ENCODE results near the gene SSH3. TPM values are rescaled to one million over a fixed set of nuclear protein-coding genes. Genes with fewer than 3 reads are reported as not detected.

The SSH3 gene
- total and polyA plus RNA-seq, 10 donors = 4.3 to 31.8 (median 19.7) TPM

DNA sequence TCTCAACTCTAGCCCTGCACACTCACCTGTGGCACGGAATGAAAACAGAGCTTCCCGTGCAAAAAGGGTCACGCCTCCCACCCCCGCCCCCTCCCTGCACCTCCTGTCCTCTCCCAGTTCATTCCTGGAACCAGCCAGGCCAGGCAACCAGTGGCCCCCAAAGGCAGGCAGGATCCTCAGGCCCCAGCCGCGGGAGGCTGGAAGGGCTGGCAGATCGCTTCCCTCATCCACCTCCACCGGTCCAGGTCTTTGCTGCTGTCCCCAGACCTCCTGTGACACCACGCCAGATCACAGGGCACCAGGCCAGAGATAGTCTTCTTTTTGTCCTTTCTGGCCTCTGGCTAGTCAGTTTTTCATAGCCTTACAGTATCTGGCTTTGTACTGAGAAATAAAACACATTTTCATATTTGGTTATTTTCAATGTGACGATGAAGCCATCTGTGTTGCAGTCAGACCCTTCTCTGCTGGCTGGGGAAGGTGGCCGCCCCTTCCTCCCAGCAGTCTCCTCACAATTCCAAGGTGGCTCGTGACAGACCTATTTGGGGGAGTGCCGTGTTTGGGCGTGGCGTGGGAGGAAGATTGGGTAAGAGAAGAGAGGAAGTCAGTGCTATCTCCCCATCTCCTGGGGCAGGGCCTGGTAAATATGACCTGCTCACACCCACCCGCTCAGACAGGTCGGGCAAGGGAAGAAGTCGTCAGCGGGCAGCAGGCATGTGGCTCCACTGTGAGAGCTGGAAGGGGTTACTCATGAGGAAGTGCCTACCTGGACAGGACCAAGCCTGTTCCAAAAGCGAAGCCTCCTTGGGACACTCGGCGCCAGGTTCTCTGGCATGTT lies 9.1 kb downstream of the SSH3 start:
- H3K4me1 ChIP-seq = peaks cover 8 to 48% (median 23%) of the 10 kb centered on the region in 6 donors
- intact Hi-C loops (cut with DNase I; ENCODE audit: low total_unique reads) = no loop called here
- WGBS, 5 donors = 62 to 75% (median 66%) methylated on average over 21 to 22 of the region's 22 CpGs
- H3K4me3 ChIP-seq = peak overlapping the region in 1 of 8 donors; percentile 3
- H3K9me3 ChIP-seq = no peaks in the 10 kb centered on the region
- H3K27ac ChIP-seq = peak overlapping the region in 7 of 8 donors; percentile 60 to 81 (median 73)
- H3K27me3 ChIP-seq (replicated peaks in 1 of 7) = no peaks in the 10 kb centered on the region
- peaks cover 0 to 46% (median 17%) of the 10 kb centered on the region in 6 donors for H3K36me3 ChIP-seq
- peak; percentile 83 for DNase-seq
- TF ChIP-seq POLR2A (IDR thresholded peaks at IDR 0.05) = no peak
- peak in 1 of 3 donors; percentile 30 for TF ChIP-seq POLR2AphosphoS5 (IDR thresholded peaks at IDR 0.05)

DNA sequence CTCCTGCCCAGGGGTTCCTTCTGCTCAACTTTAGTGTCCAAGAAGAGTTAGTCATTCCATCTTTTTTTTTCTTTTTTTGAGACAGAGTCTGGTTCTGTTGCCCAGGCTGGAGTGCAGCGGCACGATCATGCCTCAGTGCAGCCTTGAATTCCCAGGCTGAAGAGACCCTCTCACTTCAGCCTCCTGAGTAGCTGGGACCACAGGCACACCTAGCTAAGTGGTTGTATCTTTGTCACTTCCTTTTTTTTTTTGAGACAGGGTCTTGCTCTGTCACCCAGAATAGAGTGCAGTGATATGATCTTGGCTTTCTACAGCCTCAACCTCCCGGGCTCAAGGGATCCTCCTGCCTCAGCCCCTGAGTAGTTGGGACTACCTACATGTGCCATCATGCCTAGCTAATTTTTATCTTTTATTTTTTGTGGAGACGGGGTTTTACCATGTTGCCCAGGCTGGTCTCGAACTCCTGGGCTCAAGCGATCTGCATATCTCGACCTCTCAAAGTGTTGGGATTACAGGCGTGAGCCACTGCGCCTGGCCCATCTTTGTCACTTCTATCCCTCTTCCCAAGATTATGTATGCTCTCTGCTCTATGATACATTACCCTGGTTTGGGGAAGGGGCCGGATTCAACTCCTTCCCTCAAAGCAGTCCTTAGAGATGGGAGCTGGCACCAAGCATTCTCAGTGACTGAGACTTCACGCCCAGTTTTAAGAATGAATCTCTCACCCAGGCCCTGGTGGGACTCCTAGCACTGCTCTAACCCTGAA lies 10.0 kb downstream of the SSH3 start:
- Histone ChIP-seq H3K4me1 (peaks cover 11 to 53% (median 28%) of the 10 kb centered on the region in 6 donors), H3K36me3 (peaks cover 0 to 37% (median 12%) of the 10 kb centered on the region in 6 donors), H3K9me3 (no peaks in the 10 kb centered on the region), H3K27ac (peak overlapping the region in 7 of 8 donors; percentile 60 to 81 (median 73)), H3K27me3 (replicated peaks in 1 of 7) (no peaks in the 10 kb centered on the region), H3K4me3 (peak overlapping the region in 1 of 8 donors; percentile 3)
- 87 to 92% (median 91%) methylated on average over 11 of the region's 11 CpGs for WGBS, 5 donors
- TF ChIP-seq POLR2A (IDR thresholded peaks at IDR 0.05) (no peak), POLR2AphosphoS5 (IDR thresholded peaks at IDR 0.05) (no peak)
- TF ChIP-seq, protein P1, sequence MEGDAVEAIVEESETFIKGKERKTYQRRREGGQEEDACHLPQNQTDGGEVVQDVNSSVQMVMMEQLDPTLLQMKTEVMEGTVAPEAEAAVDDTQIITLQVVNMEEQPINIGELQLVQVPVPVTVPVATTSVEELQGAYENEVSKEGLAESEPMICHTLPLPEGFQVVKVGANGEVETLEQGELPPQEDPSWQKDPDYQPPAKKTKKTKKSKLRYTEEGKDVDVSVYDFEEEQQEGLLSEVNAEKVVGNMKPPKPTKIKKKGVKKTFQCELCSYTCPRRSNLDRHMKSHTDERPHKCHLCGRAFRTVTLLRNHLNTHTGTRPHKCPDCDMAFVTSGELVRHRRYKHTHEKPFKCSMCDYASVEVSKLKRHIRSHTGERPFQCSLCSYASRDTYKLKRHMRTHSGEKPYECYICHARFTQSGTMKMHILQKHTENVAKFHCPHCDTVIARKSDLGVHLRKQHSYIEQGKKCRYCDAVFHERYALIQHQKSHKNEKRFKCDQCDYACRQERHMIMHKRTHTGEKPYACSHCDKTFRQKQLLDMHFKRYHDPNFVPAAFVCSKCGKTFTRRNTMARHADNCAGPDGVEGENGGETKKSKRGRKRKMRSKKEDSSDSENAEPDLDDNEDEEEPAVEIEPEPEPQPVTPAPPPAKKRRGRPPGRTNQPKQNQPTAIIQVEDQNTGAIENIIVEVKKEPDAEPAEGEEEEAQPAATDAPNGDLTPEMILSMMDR (IDR thresholded peaks at IDR 0.05 in 8 of 11, conservative IDR thresholded peaks at IDR 0.05 in 3 of 11) = no peak
- intact Hi-C loops (cut with DNase I; ENCODE audit: low total_unique reads) = no loop called here
- DNase-seq = no peak

DNA sequence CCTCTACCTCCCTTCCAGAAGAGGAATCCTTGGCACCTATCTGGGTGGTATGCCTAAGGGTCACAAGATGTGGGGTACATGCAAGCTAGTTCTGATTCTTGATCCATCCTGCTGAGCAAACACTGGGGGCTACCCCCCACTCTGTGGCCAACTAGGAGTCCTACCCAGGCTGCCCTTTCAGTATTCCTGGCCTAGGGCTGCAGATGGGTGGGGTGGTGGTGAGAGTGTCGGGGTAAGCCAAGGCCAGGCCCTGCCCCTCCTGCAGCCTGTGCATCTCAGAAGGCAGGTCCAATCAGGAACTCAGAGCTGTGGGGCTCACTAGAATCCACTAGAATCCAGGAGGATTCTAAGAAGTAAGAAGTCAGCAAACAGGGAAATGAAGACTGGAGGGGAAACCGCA lies 10.9 kb downstream of the SSH3 start:
- TF ChIP-seq POLR2A (IDR thresholded peaks at IDR 0.05) = no peak
- no peak for TF ChIP-seq POLR2AphosphoS5 (IDR thresholded peaks at IDR 0.05)
- TF ChIP-seq, protein P1 (IDR thresholded peaks at IDR 0.05 in 8 of 11, conservative IDR thresholded peaks at IDR 0.05 in 3 of 11) = no peak
- Histone ChIP-seq H3K36me3 (peaks cover 0 to 28% (median 9%) of the 10 kb centered on the region in 6 donors), H3K9me3 (no peaks in the 10 kb centered on the region), H3K27ac (no peak overlapping the region), H3K4me1 (peaks cover 11 to 62% (median 37%) of the 10 kb centered on the region in 6 donors), H3K4me3 (no peak overlapping the region), H3K27me3 (replicated peaks in 1 of 7) (no peaks in the 10 kb centered on the region)
- intact Hi-C loops (cut with DNase I; ENCODE audit: low total_unique reads) = no loop called here
- no peak for DNase-seq
- 83 to 95% (median 88%) methylated on average over 1 to 2 of the region's 2 CpGs for WGBS, 5 donors

DNA sequence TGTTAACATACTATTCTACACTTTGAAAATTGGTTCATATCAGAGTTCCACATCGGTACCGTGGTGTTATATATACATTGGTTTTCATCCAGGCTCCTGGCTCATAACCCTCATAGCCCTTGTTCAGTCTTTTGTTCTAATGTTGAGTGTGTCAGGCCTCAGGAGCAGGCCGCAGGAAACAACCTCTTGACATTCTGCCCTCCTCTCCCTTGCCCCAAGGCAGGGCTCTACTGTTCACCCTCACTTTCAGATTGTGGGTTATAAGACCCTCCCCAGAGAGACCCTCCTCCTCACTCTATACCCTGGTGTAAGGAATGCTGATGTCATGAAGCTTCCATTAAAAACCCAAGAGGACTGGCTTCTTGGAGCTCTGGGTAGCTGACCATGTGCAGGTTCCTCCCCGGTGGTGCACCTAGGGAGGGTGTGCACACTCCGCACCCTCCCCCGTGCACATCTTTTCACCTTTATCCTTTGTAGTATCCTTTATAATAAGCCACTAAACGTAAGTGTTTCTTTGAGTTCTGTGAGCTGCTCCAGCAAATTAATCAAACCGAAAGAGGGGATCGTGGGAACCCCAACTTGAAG lies 12.1 kb downstream of the SSH3 start:
- no peak for DNase-seq
- intact Hi-C loops (cut with DNase I; ENCODE audit: low total_unique reads) = no loop called here

More for the DNA sequence above, 12.1 kb downstream of the SSH3 start:
- Histone ChIP-seq H3K4me3 (no peak overlapping the region), H3K27me3 (replicated peaks in 1 of 7) (no peaks in the 10 kb centered on the region), H3K27ac (no peak overlapping the region), H3K9me3 (no peaks in the 10 kb centered on the region), H3K4me1 (peaks cover 11 to 65% (median 37%) of the 10 kb centered on the region in 6 donors), H3K36me3 (peaks cover 0 to 16% (median 2%) of the 10 kb centered on the region in 6 donors)
- TF ChIP-seq POLR2A (IDR thresholded peaks at IDR 0.05) (no peak), POLR2AphosphoS5 (IDR thresholded peaks at IDR 0.05) (no peak)
- TF ChIP-seq, protein P1 (IDR thresholded peaks at IDR 0.05 in 8 of 11, conservative IDR thresholded peaks at IDR 0.05 in 3 of 11) = no peak
- WGBS, 5 donors = 82 to 89% (median 85%) methylated on average over 9 of the region's 9 CpGs

Data from spleen (tissue), 11 donors.